Endothelial cell of umbilical vein (primary cell): ENCODE data around the gene MOCS2.

Experiments used
- POLR2A ChIP-seq: IDR thresholded peaks from 2 replicates; pipeline ENCODE4 v1.6.1; 2012; ENCODE audit warnings: low read depth, mild to moderate bottlenecking, control low read depth, low read length
- TF ChIP-seq, protein P1 (sequence below), 2 donors: IDR thresholded peaks; 1 replicate in 1 of 2; 2 replicates in 1 of 2; pipeline ENCODE4 v1.5.1; 2011; ENCODE audit warnings: low read length in 2 of 2, mild to moderate bottlenecking in 2 of 2, moderate library complexity in 2 of 2, control low read depth in 1 of 2, inconsistent platforms in 1 of 2, low read depth in 1 of 2; ENCODE audit not compliant: insufficient read depth in 1 of 2; ENCODE audit errors: extremely low read depth in 1 of 2

DNA sequence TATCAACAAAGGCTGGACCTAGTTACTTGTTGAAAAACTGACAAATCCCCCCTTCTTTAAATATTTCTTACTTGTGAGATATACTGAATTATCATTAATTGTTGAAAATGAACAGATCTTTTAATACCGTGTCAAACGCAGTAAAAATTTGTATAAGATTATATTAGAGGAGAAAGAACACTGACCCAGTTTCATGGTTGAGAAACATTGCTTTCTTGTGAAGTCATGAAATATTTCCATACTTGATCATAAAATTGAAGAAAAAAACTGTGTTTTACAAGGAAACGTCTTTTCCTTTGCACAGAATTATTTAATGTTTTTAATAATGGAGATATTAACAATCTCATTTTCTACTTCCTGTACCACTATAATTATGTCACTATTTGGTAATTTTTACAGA lies 45.8 kb downstream of the MOCS2 start:
- TF ChIP-seq, protein P1, sequence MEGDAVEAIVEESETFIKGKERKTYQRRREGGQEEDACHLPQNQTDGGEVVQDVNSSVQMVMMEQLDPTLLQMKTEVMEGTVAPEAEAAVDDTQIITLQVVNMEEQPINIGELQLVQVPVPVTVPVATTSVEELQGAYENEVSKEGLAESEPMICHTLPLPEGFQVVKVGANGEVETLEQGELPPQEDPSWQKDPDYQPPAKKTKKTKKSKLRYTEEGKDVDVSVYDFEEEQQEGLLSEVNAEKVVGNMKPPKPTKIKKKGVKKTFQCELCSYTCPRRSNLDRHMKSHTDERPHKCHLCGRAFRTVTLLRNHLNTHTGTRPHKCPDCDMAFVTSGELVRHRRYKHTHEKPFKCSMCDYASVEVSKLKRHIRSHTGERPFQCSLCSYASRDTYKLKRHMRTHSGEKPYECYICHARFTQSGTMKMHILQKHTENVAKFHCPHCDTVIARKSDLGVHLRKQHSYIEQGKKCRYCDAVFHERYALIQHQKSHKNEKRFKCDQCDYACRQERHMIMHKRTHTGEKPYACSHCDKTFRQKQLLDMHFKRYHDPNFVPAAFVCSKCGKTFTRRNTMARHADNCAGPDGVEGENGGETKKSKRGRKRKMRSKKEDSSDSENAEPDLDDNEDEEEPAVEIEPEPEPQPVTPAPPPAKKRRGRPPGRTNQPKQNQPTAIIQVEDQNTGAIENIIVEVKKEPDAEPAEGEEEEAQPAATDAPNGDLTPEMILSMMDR (IDR thresholded peaks at IDR 0.05; ENCODE audit: extremely low read depth in 1 of 2, insufficient read depth in 1 of 2, low read depth in 1 of 2, low read length in 2 of 2), result no peak
- TF ChIP-seq POLR2A, result no peak
